HG02840 (cell line): ENCODE measurements around the gene LATS2.

Experiments
- ATAC-seq: cut with Tn5 transposase; IDR thresholded peaks from one replicate; pipeline ENCODE4 v1.9.1; 2021; ENCODE audit warnings: mild to moderate bottlenecking, moderate library complexity, moderate number of reproducible peaks; ENCODE audit not compliant: unreplicated experiment, low FRiP score

Gene LATS2

DNA sequence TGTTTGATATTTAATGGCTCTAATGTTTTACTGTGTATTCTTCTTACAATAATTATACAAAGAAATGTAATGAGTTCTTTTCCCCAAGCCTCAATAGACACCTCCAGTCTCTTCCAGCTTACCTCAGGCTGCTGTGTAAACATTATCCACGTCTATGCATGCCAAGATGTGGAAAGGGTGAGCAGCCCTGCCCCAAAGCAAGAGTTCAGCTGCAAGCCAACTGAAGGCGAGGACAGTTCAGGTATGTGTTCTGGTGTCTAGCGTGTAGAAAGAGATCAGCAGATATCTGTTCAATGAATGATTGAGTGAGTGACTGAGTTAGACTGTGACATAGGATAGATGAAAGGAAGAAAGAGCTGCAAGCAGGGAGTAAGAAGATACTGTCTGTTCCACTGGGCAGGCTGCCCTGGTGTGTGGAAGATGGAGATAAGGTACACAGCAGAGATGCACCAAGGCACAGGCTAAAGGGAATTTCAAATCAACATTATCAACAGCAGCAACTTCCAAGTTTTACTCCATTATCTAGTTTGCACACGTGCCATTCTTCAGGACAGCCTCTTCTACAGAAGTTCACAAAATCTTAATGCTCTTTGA is 66.0 kb downstream of the LATS2 start:
- ATAC-seq = no peak

DNA sequence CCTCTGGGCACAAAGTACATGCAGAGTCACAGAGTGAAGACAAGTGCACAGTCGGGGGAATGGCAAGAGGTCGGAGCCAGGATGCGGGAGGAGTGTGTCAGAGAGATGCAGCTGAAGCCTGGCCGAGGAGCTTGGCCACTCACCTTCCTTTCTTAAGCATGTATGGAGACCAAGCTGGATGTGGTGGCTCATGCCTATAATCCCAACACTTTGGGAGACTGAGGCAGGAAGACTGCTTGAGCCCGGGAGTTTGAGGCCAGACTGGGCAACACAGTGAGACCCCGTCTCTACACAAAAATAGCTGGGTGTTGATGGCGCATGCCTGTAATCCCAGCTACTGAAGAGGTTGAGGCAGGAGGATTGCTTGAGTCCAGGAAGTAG is 67.0 kb downstream of the LATS2 start:
- ATAC-seq = no peak

DNA sequence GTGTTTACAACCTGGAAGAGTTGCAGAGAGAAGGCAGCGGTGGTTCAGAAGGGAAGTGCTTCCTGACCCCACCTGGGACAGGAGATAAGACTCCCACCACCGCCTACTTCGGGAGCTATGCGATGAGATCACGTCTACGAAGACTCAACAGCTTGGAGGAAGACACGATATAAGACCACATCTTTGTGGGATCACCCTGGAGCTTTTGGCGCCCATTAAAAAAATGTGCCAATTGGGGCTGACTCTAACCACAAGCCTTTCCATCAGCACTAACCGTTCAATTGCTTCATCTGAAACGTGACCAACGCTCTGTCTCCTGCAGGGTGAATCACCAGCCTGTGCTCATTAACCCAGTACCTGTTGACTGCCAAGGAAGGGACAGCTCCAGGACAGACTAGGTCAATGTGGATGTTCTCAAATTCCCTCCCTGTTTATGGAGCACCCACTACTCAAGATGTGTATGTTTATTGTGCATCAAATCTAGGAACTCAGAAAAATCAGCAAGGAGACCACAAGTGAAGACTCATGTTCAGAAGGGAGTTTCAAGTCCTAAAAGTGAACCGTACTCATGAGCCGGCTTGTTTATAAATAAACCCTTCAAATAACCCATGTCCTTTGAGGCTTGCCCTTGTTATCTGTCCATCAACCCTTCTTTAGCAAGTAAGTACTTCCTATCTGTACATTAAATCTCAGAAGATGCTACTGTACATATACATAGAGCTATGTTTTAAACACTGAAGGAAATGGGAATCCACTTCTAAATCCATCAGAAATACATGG is 67.5 kb downstream of the LATS2 start:
- no peak for ATAC-seq

DNA sequence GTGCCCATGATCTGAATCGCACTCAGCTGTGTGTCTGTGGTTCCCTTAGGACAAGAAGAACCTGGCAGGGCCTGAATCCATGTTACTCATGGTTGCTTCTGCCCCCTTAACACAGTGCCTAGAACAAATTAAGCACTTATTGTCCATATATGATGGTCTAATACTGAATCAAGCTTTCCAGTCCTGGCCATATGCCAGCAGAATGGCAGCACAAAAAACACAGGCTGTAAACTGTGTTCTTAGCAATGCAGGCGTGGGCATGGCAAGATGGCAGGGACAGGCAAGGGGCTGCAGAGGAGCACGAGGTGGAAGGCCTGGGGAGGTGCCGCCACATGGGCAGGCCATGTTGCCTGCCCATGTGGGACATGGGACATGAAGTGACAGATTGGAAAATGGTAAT is 68.2 kb downstream of the LATS2 start:
- ATAC-seq = no peak

DNA sequence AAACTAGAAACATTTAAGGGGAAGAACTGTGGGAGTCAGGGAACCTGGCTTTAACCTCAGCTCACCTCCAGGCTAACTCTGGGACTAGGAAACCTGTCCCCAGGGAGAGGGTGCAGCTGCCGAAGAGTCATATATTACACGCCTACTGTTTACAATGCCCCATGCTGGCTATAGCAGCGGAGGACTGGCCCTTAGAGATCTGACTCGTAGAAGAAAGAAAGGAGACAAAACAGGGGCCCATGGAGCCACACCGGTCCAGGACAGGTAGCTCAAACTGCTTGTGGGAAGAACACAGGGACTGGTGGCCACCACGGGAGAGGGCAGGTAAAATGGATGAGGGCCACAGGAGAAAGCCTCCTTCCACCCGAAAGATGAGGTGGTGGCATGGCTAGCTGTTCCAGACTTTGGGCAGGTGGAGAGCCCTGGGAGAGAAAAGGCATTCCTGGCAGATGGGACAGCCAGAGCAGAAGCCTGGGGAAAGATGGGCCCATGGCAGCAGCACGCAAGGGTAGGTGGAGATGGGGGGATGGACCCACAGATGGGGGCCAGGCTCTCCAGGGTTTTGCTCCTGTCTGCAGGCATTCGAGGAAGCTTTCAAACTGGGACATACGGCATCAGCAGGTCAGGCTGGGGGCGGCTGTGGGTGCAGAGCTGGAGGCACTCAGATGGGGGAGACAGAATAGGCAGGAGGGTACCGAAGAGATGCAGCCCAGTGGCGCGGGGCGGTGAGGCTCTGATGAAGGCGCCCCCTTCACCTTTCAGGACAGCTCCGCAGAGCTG is 69.5 kb downstream of the LATS2 start:
- ATAC-seq = no peak

DNA sequence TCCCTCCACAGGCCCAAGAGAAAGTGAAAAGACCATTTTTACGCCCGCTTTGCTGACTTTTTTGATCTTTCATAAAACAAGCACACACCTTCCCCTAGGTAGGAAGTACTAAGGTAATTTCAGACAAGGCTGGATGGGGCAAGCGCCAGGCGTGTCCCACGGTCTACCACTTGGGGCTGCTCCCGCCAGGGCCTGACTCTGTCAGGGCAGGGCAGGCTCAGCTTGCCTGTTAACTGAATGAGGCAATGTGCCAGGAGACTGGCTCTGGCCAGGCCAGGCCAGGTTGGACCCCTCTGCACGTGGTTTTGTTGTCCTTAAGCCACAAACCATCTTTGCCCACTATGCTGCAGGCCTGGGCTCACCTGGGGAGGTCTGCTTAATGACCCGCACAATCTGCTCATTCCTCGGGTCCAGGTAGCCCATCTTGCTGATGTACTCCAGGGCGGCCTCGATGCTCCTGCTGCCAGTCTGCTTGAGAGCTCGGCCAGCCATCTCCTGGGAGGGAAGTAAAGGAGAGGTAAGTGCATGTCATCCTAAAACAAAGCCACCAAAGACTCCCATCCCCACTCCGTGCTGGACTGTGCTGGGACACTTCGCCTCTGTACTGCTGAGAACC is 70.4 kb downstream of the LATS2 start:
- ATAC-seq = no peak

DNA sequence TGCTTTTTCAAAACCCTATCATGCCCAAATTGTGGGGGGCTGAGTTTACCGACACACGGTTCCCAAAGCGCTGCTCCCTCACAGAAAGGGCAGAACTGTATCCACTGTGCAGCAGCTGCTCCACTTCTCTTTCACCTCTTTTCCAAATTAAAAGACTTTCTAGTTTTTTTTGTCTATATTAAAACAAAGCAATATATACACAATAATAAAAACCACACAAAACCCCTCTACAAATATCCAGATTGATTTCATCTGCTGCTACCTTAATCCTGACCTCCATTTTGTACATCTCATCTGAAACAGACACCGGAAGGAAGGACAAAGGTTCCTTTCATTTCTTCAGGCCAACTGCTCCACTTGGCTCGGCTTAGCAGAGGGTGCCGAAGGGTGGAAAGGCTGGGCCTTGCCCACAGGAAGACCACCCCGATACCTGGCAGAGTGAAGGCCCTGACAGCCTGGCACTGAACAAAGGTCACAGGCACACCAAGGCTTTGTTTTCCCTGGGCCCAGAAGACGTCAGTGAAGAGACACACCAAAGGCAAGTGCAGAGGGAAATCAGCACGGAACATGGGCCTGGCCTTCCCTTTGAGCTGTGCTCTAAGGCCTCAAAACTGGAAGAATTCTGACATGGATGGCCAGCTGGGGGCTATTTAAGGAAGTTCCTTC is 71.6 kb downstream of the LATS2 start:
- no peak for ATAC-seq

DNA sequence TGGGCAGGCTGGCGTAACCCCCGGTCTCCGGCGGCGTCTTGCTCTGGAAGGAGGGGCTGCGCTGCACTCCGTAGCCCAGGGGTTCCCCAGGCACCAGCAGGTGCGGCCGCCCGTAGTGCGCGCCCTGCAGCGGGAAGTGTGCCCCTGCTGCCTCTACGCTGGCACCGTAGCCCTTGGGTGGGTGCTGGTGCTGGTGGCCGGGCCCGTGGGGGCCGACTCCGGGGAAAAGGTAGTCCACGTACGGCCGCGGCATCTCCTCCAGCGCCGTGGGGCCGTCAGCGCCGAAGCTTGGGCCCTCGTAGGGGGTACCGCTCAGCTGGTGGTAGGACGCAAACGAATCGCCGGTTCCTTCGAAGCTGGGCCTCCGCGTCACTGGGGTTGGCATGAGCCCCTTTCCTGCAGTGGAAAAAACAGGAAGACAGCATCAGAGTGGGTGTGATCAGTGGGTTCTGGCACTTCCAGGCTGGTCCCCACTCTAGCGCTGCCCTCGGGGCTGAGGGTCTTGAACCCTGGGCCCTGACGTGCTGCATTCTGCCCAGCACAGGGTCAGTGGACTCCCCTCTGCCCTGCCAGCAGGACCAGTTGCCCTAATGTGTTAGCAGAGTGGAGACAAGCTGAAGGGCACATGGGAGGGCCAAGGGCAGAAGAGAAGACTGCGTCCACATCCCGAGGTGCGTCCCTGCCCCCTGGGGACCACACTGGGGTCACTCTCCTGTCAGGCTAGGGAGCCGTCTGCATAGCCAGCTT is 72.3 kb downstream of the LATS2 start:
- ATAC-seq = no peak

DNA sequence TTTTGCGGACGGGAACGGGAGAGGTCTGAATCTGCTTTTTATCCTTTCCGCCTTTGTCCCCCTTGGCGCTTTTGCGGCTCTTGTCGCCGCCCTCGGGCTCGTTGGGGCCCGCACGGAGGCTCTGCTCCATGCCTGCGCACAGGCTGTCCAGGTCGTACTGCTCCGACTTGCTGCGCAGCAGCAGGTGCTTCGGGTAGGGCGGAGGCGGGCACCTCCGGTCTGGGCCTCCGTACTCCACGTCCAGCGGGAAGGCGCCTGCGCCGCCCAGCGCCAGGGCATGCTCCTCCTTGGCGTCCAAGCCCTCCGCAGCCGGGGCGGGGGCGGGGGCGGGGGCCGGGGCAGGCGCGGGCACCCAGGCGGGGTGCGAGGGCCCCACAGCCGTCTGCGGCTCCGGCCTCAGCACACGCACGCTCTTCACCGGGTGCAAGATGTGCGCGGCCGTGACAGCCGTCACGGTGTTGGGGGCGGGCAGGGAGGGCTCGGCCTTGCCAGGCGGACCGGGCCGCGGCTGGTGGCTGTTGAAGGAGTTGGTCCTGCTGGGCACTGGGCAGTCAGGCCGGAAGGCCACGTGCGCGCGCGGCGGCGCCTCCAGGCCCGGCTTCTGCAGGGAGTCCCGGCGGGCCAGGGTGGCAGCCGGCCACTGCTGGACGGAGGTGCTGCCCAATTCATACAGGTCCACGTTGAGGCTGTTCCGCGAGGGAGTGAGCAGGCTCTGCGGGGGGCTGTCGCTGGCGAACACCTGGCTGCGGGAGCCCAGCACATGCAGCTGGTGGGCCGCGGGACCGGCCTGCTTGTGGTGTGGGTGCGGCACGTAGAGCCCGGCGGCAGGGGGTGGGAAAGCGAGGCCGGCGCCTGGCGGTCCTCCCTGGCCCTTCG is 73.1 kb downstream of the LATS2 start:
- no peak for ATAC-seq

DNA sequence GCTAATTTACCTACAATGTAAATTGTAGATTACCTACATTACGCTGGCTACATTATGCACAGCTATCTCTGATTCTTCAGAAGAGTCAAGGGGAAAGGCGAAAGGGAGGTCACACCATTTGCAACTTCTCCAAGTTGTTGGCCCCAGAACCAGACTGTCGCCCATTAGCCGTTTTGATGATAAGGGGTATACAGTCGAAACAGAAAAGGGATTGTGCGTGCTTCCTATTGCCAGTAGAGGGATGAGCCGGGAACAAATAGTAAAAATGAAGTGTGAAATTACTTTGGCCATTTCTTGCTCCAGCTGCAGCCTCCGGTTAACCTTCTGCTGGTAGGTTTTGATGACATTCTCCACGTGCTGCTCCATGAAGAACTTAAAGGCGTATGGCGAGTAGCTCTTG is 73.8 kb downstream of the LATS2 start:
- no peak for ATAC-seq

DNA sequence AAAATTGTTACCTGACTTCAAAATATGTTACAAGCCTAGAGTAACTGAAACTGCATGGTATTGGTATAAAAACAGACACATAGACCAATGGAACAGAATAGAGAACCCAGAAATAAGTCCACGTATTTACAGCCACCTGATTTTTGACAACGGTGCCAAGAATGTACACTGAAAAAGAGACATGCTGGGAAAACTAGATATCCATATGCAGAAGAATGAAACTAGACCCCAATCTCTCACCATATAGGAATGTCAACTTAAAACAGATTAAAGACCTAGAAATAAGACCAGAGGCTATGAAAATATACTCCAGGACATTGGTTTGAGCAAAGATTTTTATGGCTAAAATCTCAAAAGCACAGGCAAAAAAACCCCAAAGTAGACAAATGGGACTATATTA is 76.5 kb downstream of the LATS2 start:
- no peak for ATAC-seq

DNA sequence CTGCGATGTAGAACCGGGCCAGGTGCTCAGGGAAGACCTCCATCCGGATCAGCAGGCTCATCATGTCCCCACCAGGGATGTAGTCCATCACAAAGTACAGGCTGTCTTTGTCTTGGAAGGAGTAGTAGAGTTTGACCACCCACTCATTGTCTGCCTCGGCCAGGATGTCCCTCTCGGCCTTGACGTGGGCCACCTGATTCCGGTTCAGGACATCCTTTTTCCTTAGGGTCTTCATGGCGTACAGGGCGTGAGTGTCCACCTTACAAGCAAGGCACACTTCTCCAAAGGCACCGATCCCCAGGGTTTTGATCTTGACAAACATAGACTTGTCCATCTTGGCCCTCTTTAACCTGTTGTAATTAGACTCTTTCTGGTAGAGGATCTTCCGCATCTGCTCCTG is 78.0 kb downstream of the LATS2 start:
- ATAC-seq = no peak

DNA sequence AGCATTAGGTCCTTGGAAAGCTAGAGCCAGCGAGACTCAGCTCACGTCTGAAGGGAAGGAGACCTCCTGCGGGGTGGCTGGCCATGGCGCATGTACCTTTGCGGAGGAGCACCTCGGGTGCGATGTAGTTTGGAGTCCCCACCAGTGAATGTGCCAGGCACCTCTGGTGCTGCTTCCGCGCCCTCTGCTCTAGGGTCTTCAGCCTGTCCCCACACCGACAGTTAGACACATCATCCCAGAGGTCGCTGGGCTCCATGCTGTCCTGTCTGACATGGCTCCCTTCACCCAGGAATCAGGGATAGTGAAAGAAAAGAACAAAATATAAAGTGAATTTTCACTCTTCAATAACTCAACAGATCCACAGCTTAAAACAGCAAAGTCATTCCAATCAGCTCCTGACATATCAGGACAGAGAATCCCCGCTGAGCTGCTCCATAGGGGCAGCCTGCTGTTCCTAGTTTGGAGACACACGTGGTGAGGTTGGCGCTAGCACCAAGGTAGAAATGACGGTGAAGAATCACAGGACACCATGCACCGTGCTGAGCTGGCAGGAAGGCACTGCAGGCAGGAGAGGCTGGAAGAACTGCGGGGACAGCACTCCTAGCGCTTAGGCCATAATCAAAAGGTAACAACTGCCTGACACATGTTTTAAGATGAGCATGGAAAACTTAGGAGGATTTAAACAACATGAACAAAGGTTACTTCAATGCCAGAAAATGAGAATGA is 79.9 kb downstream of the LATS2 start:
- ATAC-seq = no peak

DNA sequence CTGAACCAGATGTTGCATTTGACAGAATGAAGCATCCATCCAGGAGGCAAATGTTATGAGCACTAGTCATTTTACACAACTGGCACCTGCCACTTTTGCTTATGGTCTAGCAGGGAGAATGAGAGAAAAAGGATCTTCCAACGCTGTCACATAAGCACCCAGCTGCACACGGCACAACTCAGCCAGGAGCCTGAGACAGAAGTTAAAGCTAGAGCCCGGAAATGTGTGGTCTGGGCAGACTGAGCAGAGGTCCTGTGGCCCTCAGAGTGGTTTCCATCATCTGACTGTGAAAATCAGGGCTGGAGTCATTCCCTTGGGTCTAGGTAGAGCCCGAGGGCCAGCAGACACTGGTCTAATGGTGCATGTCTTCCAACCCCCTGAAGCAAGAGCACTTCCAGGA is 80.5 kb downstream of the LATS2 start:
- no peak for ATAC-seq

DNA sequence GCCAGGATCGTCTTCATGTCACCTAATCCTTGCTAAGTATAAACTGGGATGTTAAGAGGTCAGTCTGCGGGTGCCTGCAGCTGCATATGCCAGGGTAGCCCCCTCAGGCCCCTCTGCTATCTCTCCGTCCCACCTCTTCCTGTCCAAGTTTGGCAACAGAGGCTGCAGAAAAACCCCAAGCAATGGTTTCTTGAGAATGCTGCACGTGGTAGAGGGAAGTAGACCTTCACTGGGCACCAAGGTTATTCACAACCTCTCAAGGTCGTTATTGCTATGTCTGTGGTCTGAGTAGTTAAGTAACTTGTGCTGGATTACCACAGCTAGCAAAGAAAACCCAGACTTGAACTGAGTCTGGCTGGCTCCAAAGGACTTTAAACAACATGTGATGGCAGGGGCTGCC is 81.0 kb downstream of the LATS2 start:
- no peak for ATAC-seq

DNA sequence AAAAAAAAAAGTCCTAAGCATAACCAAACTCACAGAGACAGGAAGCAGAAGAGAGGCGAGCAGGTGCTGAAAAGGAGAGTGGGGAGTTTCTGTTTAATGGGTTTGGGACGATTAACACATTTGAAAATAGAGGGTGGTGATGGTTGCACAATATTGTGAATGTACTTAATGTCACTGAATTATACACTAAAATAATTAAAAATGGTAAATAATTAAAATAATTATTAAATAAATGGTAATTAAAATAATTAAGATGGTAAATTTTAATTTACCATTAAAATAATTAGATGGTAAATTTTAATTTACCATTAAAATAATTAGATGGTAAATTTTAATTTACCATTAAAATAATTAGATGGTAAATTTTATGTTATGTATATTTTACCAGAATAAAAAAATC is 84.0 kb downstream of the LATS2 start:
- ATAC-seq = no peak

DNA sequence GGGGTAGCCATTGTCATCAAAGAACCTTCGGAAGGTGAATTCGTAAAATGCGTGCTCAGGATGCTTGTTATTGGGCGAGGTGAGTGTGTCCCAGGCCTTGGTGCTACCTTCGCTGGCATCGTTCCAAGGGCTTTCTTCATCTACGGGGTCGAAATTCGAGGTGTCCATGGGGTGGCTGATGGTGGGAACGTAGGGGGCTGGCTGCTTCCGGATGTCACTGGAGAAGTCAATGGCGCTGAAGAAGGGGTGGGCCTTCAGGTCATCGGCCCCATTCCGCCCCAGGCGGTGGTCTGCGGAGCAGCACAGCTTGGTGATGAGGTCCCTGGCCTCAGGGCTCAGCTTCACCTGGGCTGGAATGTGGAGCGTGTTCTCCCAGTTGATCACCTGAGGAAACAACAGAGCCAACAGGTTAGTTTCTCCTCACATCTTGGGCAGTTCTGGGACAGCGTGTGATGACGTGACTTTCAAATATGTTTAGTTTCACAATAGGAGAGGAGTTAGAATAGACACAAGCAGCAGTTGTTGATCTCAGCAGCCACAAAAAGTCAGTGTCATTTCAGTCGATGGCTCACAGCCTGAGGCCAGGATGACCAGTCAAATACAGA is 86.3 kb downstream of the LATS2 start:
- ATAC-seq = no peak

DNA sequence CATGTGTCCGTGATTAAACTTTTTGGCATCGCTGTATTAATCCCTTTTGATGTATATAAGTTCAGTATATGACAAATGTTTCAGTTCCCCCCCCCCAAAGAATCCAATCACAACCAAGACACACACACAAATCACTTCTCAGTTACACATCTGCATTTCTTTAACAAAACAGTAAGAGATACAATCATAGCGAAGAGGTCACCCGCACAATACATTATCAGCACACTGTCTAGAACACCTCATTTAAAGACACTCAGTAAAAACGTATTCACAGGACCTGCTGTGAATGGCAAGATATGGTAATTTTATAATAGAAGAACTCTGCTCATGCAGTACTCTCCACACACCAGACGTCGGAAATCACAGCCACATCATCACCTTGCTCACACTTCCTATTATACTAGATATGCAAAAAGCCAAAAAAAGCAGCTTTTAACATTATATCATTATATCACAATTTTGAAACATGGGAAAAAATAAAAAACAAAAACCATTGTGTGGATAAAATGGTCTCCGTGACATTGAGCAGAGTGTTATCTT is 87.4 kb downstream of the LATS2 start:
- ATAC-seq = no peak
